Measurements from ENCODE around the gene WDR64. TPM values are rescaled to one million over a fixed set of nuclear protein-coding genes. Genes with fewer than 3 reads are reported as not detected.

The WDR64 gene
- polyA plus RNA-seq, 3 donors = 0.14 to 0.79 (median 0.51) TPM

GRCh38 chr1:241844593-241844992 is 192.5 kb downstream of the WDR64 start:
- no peak for DNase-seq (ENCODE audit: extremely low read depth in 1 of 11, low read depth in 9 of 11, low spot score in 4 of 11)

- DNase-seq (ENCODE audit: extremely low read depth in 1 of 11, low read depth in 9 of 11, low spot score in 4 of 11) = no peak
Observed at GRCh38 chr1:241846375-241846774, 194.3 kb downstream of the WDR64 start.

GRCh38 chr1:241846862-241847539 is 194.9 kb downstream of the WDR64 start:
- DNase-seq (ENCODE audit: extremely low read depth in 1 of 11, low read depth in 9 of 11, low spot score in 4 of 11) = no peak

GRCh38 chr1:241847540-241847795 is 195.4 kb downstream of the WDR64 start:
- DNase-seq (ENCODE audit: extremely low read depth in 1 of 11, low read depth in 9 of 11, low spot score in 4 of 11) = no peak

- DNase-seq (ENCODE audit: extremely low read depth in 1 of 11, low read depth in 9 of 11, low spot score in 4 of 11) = peak; percentile 76 to 92 (median 89)
Observed at GRCh38 chr1:241847796-241848685, 196.0 kb downstream of the WDR64 start, which contains the start of gene EXO1. TSS of gene EXO1 (plus strand) at chr1:241848204. CDS start at chr1:241850426, 2,222 bp downstream.

- no peak for DNase-seq (ENCODE audit: extremely low read depth in 1 of 11, low read depth in 9 of 11, low spot score in 4 of 11)
Observed at GRCh38 chr1:241848686-241849344, 196.7 kb downstream of the WDR64 start.

GRCh38 chr1:241849345-241849695 is 197.2 kb downstream of the WDR64 start:
- no peak for DNase-seq (ENCODE audit: extremely low read depth in 1 of 11, low read depth in 9 of 11, low spot score in 4 of 11)

Other genes with a start within 250 kb of the WDR64 start
- 100 to 1,000 TPM in 2 of 3 donors, 10 to 100 TPM in 1; 90.7 to 107 (median 101) TPM for gene FH, start 132.5 kb upstream of the WDR64 start, polyA plus RNA-seq (ENCODE audit: insufficient read length in 3 of 3)
- 10 to 100 TPM; 19.5 to 23.7 (median 20.2) TPM for gene KMO, start 119.9 kb upstream of the WDR64 start, polyA plus RNA-seq (ENCODE audit: insufficient read length in 3 of 3)
- gene CHML, start 11.9 kb upstream of the WDR64 start, polyA plus RNA-seq (ENCODE audit: insufficient read length in 3 of 3) = 10 to 100 TPM; 24.4 to 29.3 (median 25.7) TPM
- gene OPN3, start 11.9 kb upstream of the WDR64 start, polyA plus RNA-seq (ENCODE audit: insufficient read length in 3 of 3) = 10 to 100 TPM; 38.1 to 41.7 (median 41.4) TPM
- gene EXO1, start 195.9 kb downstream of the WDR64 start, polyA plus RNA-seq (ENCODE audit: insufficient read length in 3 of 3) = 10 to 100 TPM; 14.7 to 19.1 (median 15.6) TPM